HG03378 (cell line): ENCODE data around the gene SLAMF6.

ENCODE experiments used
- ATAC-seq: cut with Tn5 transposase; IDR thresholded peaks from one replicate; pipeline ENCODE4 v1.9.1; 2021; ENCODE audit warnings: mild to moderate bottlenecking, moderate library complexity; ENCODE audit not compliant: unreplicated experiment

Gene SLAMF6

DNA sequence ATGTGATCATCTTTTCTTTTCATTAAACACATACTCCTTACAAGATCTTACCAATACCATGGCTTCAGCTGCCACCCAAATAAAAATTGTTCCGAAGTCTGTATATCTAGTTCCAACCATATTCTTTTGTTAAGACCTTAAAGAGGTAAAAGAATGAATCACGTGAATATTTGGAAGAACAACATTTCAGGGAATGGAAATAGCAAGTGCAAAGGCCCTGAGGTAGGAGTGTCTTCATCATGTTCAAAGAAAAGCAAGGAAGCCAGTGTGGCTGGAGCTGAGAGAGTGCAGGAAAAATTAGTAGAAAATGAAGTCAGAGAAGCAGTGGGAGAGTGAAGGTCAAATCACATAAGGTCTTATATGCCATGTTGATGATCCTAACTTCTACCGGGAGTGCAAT, 50.9 kb downstream of the SLAMF6 start:
- ATAC-seq: no peak

DNA sequence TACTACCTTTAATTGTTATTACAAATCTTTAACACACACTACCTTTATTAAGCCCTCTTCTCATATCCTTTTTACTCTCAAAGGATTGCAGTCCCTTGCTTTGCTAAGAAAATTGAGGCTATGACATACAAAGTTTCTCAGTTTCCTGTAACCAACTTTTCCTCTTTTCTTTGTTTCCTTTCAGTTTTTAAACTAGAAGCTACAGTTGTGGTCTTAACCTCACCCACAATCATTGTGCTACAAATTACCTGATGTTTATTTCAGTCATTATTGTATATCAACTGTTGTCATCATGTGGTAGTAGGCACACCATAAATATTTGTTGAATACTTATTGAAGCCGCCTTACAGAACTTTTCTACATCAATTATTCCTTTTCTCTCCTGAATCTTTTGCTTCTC, 51.8 kb downstream of the SLAMF6 start:
- no peak for ATAC-seq

DNA sequence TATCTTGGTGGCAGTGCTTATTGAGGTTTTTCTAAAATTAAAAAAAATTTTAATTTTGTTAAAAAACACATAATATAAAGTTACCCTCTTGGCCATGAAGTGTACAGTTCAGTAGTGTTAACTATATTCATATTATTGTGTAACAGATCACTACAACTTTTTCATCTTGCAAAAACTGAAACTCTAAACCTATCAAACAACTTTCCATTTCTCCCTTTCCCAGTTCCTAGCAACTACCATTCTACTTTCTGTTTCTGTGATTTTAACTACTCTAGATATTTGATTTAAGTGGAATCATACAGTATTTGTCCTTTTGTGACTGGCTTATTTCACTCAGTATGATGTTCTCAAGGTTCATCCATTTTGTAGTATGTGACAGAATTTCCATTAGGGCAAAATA, 55.5 kb downstream of the SLAMF6 start:
- no peak for ATAC-seq

DNA sequence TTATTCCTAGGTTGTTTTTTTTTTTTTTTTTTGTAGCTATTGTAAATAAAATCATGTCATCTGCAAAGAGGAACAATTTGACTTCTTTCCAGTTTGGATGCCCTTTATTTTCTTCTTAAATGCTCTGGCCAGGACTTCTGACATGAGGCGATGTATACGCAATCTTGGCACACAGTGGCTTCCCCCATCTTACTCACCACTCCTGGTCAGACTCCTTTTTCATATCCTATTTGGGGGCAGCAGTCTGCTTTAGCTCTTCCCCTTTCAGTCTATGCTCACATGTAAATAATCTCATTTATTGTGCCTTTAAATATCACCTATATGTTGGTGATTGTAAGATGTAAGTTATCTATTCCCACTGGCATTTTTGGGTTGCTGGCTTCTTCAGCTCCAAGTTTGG, 56.1 kb downstream of the SLAMF6 start:
- no peak for ATAC-seq

DNA sequence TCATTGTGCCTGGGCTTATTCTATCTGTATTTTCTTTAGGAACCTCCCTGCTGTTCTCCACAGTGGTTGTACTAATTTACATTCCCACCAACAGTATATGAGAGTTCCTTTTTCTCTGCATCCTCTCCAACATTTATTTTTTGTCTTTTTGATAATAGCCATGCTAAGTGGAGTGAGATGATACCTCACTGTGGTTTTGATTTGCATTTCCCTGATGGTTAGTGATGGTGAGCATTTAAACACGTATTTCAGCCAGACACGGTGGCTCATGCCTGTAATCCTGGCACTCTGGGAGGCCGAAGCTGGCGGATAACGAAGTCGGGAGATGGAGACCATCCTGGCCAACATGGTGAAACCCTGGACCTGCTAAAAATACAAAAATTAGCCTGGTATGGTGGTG, 57.9 kb downstream of the SLAMF6 start:
- no peak for ATAC-seq

DNA sequence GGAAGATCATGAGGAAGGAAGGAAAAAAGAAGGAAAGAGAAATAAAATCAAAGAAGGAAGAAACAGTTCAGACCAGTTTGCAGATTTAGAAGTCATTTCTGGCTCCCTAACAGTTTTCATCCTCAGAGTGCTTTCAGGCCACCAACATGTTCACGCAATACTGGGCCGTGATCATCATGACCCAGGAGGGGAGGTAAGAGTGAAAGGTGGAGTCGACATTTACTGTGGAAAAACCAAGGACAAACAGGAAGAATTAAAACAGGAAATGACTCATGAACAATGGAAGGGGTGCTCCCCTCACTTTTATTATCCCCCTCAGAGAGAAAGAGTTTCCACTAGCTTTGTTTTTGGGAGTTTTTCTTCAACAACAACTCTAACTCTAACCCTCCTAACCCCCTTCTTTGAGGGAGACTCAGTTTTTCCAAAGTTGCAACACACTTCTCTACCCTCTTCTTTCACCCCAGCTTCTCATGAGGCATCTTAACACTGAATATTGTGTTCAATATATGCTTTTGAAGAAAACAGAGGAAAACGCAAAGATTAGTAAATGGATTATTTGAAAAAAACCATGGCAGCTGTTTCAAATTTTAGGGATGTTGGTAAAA, 62.3 kb downstream of the SLAMF6 start:
- ATAC-seq: no peak

DNA sequence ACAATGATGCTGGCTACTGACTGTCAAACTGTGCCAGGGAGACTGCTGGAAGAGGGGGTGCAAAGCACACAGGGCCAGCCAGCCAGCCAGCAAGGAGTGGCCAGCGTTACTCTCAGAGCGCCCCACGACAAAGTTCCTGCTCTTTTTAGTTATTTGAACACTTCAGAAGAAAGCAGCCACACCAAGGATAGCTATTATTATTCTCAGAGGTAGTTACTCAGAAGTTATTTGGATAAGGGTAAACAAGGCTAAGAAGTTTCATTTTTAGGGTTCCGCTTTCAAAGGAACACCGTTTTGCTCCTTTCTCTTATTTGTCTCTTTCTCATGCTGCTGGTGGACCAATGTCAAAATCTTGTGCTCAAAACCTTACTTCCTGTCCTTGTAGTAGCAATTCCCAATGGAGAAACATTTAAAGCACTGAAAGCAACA, 62.8 kb downstream of the SLAMF6 start:
- ATAC-seq: peak; percentile 34

DNA sequence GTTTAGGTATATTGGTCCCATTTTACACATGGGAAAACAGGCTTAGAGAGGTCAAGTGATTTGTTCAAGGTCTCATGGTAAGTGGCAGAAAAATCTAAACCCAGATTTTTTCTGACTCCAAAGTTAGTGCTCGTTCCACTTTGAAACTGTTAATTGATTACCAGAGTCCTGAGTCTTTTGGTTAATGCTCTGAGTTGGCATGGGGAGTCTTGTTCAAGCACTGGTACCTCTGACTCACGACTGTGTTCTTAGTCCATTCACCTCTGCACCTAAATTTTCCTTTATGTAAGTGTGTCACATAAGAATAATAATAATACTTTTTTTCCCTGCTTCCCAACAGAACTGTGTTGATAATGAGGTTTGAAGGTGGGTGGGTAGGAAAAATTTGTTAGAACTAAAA, 63.4 kb downstream of the SLAMF6 start:
- ATAC-seq: no peak

DNA sequence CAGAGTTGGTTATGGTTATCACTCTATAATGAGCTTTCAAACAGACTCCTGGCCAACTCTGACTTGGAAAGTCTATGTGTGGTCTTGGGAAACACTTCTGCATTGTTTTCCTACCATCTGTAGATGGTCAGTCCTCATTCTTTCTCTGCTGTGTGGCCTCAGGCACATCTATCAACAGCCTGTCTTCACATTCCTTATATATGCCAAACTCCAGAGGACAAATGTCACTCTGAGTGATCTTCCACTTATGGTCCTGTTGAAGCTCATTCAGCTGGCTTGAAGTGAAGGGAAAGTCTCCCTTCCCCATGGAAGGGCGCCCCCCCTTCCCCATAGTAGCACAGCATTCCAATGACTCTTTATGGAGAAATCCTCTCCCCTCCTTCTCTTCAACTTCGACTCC, 64.0 kb downstream of the SLAMF6 start:
- ATAC-seq: no peak

DNA sequence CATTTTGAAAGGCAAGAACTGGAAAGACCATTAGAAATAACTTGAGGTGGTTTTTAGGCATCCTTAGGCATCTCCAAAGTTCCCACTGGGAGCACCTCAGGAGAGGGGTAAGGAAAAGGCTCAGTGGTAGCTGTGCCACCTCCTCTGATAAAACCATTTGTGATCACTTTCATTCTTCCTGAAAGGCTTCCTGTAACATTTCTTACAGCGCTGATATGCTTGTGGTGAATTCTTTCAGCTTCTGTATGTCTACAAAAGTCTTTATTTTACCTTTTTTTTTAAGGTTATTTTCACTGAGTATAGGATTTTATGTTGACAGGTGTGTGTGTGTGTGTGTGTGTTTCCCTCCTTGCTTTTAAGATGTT, 67.9 kb downstream of the SLAMF6 start:
- ATAC-seq: no peak

DNA sequence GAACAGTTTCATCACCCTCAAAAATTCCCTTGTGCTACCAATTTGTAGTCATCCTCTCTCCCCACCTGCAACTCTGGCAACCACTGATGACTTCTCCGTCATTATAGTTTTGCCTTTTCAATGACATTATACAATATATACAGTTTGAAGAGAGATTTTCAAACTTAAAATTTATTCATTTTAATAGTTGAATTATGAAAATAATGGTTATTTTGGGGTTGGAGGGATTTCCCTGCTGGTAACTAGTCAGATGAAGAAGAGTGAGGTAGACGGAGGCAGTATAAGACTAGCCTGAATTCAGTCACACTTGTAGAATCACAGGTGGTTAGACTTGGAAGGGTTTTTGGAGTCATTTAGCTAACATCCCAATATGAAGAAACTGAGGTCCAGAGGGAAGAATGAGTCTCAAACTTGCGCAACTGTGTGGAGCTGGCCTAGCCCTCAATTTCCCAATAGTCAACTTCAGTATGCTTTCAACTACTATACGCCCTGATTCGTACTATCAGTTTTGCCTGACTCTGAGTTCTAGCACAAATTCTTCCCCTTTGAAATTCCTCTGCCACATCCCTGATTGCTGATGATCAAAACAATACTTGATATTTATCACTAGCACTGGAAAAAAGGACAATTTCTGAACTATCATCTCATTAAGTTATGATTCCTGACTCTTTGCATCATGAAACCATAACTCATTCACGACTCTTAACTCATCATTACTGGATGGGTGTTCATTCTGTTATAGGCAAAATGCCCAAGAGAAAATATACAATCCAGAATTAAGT, 68.5 kb downstream of the SLAMF6 start:
- ATAC-seq: no peak

DNA sequence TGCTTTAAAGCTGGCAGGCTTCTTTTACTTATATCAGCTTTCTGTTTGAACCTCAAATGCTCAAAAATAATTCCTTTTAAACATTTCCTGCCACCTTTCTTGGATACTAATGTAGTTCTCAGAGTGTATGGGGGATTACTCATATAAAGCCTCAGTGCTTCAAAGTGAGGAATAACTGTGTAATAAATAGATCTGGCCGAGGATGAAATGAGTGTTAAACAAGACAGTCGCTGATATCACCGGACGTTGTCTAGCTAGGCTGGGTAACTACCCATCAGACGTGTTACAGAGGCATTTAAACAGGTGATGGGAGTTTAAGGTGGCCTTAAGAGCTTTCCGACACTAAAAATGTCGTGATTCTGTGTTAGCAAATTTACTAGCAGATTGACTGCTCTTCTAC, 69.6 kb downstream of the SLAMF6 start:
- ATAC-seq: peak; percentile 60

DNA sequence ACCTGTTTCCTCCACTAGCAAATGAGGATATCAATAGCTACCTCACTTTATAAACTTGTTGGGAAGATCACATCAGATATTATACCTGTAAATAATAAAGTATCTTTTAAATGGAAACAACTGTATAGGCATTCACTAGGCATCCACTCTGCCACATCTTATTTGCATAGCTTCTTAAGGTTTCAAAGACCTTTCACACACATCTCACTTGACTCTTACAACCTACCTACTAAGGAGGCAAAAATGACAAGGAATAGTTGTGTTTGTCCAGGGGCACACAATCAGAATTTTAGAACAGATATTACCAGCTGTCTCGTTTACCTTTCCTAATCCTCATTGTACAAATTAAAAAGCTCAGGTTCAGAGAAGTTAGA, 71.2 kb downstream of the SLAMF6 start:
- ATAC-seq: no peak

DNA sequence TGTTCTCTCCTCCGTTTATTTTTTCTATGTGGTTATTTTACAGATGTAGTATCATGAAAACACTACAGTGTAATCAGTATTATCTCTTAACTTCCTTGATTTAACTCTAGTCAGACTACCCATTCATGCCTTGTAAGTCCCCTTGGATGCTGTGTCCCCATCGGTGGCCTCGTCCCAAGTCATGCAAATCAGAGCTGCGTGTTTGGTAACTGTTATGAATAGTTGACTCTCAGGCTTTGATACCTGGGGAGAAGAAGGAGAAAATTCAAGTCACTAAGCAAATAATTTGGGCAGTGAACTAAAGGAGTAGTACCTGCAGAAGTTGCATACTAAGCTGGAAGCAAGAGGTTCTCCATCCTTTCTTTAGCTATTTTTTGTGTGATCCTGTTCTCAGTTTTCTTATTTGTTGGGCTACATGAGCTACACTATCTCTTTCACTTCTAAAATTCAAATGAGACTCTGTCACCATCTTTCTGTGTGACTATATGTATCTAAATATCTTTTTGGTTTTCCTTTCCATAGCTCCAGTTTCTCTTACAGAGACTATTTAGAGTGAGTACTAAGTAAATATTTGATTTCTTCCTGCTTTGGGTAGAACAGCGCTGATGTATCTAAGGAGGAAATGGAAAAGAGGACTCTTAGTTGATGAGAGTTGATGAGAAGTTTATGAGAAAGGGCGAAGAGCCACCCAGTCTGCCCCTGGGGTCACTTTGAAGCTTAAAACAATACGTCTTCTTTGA, 71.8 kb downstream of the SLAMF6 start:
- no peak for ATAC-seq

DNA sequence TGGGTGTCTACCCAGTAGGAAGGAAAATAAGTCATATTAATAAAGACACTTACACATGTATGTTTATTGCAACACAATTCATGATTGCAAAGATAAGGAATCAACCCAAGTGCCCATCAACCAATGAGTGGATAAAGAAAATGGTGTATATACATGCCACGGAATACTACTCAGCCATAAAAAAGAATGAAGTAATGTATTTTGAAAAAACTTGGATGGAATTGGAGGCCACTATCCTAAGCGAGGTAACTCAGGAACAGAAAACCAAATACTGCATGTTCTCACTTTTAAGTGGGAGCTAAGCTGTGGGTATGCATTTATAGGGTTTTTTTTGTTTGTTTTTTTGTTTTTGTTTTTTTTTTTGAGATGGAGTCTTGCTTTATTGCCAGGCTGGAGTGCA, 73.6 kb downstream of the SLAMF6 start:
- ATAC-seq: no peak

DNA sequence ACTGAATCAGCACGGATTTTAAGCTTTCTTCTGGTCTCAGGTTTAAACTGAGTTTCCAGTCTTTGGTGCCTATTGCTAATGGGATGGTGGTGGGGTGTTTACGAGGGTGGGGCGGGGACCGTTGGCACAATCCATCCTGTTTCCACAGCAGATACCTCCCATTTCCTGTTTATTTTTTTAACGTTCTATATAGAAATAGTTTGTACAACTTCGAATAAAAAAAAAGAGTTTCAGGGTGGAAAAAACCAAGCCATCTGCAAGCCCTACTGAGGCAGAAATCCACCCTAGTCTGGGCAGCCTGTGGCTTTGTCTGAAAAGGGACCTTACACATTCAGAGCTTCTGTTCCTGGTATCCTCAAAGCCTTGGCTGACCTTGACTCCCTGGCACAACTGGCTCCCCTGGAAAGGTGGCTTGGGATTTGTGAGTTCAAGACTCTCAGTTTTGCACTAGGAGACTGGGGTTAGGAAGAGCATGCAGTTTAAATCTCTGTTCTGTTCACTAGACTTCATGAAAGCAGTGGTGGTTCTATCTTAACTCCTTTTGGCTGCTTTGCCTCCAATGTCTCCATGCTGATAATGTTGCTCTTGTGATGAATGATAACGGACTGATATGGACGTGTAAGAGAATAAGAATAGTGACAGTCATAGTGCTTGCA, 76.0 kb downstream of the SLAMF6 start:
- ATAC-seq: no peak

DNA sequence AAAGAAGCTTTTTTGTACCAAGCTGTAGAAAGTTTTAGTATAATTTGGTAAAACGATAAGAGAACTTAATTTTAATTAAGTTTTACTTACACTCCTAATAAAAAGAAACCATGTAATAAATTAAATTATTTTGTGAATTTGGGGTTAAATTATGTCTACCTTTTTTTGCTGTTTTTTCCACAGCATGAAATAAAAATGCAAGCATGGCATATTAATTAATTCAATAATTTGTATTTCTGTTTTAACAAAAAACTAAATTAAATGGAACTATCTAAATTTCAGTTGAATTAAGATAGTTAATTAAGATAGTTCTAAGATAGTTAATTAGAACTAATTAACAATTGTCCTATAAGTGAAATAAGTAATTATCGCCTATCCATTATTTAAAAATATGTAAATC, 83.3 kb downstream of the SLAMF6 start:
- no peak for ATAC-seq

DNA sequence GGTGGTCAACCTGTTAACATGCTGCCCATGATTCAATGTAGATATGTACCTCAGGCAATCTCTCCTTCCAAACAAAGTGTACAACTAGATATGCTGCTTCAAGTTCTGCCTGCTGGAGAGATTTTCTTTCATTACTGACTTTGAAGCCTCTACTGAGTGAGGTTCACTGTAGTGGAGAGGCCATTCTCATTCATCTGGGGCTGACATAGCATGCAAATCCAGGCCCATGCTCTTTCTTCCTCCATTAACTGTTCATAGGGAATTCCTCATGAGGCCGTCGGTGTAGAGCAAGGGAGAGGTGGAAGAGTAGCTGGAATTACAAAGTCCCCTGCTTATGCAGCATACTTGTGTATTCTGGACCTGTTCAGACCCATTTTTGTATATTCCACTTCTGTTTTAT, 84.1 kb downstream of the SLAMF6 start:
- ATAC-seq: no peak

DNA sequence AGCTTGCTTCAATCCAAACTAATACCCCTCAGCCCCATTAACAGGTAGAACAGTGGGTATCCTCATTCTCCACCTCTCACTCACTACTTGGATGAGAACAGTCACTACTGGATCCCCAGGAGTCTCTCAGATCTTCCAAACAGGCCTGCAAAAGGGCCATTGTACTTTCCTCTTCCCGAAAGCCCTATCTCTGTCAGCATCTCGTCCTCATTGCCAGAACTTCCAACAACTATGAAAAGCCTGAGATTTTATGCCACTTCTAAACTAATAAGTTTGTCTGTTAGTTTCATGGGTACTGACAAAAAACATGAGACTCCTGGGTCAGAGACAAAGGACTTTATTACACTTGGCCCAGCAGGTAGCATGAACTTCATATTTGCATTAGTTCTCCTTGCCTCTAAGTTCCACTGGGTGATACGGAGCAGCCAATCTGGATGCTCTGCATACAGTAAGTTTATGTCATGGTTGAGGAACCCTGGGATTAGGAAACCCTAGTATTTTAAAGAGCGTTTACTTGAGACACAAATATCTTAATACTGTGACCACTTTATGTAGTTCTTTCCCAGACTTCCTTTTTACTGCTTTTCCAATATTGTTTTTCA, 84.6 kb downstream of the SLAMF6 start:
- ATAC-seq: peak; percentile 16

DNA sequence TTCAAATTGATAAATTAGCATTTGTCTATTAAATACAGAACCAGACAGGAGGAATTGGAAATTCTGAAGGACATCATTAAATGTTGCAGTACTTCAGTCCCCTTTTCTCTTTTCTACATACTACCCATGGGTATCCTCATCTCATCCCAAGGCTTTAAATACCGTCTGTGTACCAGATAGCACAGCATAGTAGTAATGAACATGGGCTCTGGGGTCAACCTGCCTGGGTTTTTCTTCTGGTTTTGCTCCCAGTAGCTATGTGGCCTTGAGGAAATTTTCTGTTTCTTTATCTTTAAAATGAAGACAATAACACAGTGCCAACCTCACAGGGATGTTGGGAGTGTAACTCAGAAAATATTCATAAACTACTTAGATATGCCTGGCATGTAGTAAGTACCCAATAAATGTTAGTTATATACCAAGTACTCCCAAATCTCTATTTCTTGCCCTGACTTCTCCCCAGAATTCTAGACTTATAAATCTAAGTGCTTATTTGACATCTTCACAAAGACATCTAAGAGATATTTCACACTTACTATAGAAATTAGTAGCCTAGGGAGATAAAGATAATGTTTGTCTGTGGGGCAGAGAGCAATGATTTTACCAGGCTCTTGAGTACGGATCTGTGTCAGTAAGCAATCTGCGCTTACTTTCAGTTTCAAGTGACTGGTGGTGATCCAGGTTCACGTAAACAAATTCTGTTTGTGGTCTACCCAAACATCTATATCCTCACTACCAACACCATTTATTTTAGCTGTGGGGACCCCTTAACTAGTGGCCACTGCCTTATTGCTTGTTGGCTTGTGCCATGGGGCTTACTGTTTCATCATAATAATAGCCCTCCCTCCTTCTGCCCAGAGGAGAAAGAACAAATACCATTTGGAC, 85.4 kb downstream of the SLAMF6 start:
- peak; percentile 69 for ATAC-seq
